ENCODE measurements around the gene DGCR2. TPM values are rescaled to one million over a fixed set of nuclear protein-coding genes. Genes with fewer than 3 reads are reported as not detected.

The DGCR2 gene
- total and polyA plus RNA-seq, 2 of the 8 experiments (the other 6 are each of a cell fraction or from before 2014, with no cell fraction given), result 42.3 to 62.2 TPM

DNA sequence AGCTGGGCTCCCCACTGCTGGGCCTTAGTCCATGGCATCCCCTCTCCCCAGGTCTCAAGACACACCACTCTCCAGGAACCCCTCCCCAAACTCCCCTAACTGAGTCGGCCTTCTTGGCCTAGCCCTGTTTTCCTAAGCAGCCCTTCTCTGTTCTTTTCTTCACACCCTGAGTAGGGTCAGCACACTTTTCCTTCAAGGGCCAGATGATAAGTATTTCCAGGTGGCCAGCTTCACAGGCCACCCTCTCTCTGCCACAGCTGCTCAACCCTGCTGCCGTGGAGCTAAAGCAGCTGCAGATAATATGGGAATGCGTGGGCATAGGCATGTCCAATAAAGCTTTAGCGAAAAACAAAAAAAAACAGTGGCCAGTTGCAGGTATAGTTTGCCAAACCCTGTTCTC, 24.1 kb downstream of the DGCR2 start (continued):
- TF ChIP-seq RAD21 (IDR thresholded peaks at IDR 0.05 in 1 of 2, conservative IDR thresholded peaks at IDR 0.05 in 1 of 2; ENCODE audit: low read depth in 2 of 2, low read length in 2 of 2) (no peak), SRF (IDR thresholded peaks at IDR 0.05; ENCODE audit: low read depth, low read length) (no peak), ATF3 (IDR thresholded peaks at IDR 0.05; ENCODE audit: insufficient read depth, low read depth, low read length) (no peak)

Data from H1 (cell line).